BE2C (cell line): Measurements from ENCODE around the gene PLEKHM3.

Experiments used
- DNase-seq: peaks from one replicate; pipeline ENCODE4 v3.0.0-alpha.2; 2020
- H3K27me3 ChIP-seq: fragments of 250-450 bp; sonication (Bioruptor Pico); 2 replicates; pipeline ENCODE4 v1.5.1; 2020; ENCODE audit warnings: mild to moderate bottlenecking
- H3K36me3 ChIP-seq: fragments of 250-450 bp; sonication (Bioruptor Pico); 2 replicates; pipeline ENCODE4 v1.5.1; 2020; ENCODE audit warnings: mild to moderate bottlenecking
- H3K4me1 ChIP-seq: fragments of 250-450 bp; sonication (Bioruptor Pico); 2 replicates; pipeline ENCODE4 v1.5.1; 2020
- H3K4me3 ChIP-seq: 2 replicates; pipeline ENCODE4 v1.5.1; 2011; ENCODE audit warnings: low read depth, low read length
- H3K9me3 ChIP-seq: fragments of 250-450 bp; sonication (Bioruptor Pico); 2 replicates; pipeline ENCODE4 v1.5.1; 2020
- TF ChIP-seq, protein P1 (sequence below): IDR thresholded peaks from 2 replicates; pipeline ENCODE4 v1.5.1; 2012; ENCODE audit warnings: mild to moderate bottlenecking, low read depth, low read length

Gene PLEKHM3

GRCh38 chr2:207802650-207803049, 222.7 kb downstream of the PLEKHM3 start:
- no peaks in the 10 kb centered on the region for H3K27me3 ChIP-seq
- no peak overlapping the region for H3K4me3 ChIP-seq
- H3K36me3 ChIP-seq: no peaks in the 10 kb centered on the region
- no peak for DNase-seq
- TF ChIP-seq, protein P1, sequence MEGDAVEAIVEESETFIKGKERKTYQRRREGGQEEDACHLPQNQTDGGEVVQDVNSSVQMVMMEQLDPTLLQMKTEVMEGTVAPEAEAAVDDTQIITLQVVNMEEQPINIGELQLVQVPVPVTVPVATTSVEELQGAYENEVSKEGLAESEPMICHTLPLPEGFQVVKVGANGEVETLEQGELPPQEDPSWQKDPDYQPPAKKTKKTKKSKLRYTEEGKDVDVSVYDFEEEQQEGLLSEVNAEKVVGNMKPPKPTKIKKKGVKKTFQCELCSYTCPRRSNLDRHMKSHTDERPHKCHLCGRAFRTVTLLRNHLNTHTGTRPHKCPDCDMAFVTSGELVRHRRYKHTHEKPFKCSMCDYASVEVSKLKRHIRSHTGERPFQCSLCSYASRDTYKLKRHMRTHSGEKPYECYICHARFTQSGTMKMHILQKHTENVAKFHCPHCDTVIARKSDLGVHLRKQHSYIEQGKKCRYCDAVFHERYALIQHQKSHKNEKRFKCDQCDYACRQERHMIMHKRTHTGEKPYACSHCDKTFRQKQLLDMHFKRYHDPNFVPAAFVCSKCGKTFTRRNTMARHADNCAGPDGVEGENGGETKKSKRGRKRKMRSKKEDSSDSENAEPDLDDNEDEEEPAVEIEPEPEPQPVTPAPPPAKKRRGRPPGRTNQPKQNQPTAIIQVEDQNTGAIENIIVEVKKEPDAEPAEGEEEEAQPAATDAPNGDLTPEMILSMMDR: no peak
- H3K4me1 ChIP-seq: no peaks in the 10 kb centered on the region; the same call in 1 of the 2 replicates
- H3K9me3 ChIP-seq: no peaks in the 10 kb centered on the region

GRCh38 chr2:207801259-207801658, 224.1 kb downstream of the PLEKHM3 start:
- H3K36me3 ChIP-seq: no peaks in the 10 kb centered on the region
- TF ChIP-seq, protein P1: no peak
- no peak overlapping the region for H3K4me3 ChIP-seq
- H3K27me3 ChIP-seq: no peaks in the 10 kb centered on the region
- no peaks in the 10 kb centered on the region for H3K9me3 ChIP-seq
- no peaks in the 10 kb centered on the region; the same call in none of the 2 replicates for H3K4me1 ChIP-seq
- no peak for DNase-seq

- H3K4me1 ChIP-seq: no peaks in the 10 kb centered on the region; the same call in none of the 2 replicates
- no peaks in the 10 kb centered on the region for H3K27me3 ChIP-seq
- no peaks in the 10 kb centered on the region for H3K36me3 ChIP-seq
- no peaks in the 10 kb centered on the region for H3K9me3 ChIP-seq
- no peak overlapping the region for H3K4me3 ChIP-seq
- DNase-seq: no peak
- TF ChIP-seq, protein P1: no peak
These were observed 228.6 kb downstream of the PLEKHM3 start for GRCh38 chr2:207796585-207797350.

GRCh38 chr2:207792244-207792785, 233.0 kb downstream of the PLEKHM3 start:
- no peak for DNase-seq
- Histone ChIP-seq H3K27me3 (no peaks in the 10 kb centered on the region), H3K9me3 (no peaks in the 10 kb centered on the region), H3K36me3 (no peaks in the 10 kb centered on the region), H3K4me3 (no peak overlapping the region), H3K4me1 (no peaks in the 10 kb centered on the region; the same call in 1 of the 2 replicates)
- TF ChIP-seq, protein P1: no peak

DNA sequence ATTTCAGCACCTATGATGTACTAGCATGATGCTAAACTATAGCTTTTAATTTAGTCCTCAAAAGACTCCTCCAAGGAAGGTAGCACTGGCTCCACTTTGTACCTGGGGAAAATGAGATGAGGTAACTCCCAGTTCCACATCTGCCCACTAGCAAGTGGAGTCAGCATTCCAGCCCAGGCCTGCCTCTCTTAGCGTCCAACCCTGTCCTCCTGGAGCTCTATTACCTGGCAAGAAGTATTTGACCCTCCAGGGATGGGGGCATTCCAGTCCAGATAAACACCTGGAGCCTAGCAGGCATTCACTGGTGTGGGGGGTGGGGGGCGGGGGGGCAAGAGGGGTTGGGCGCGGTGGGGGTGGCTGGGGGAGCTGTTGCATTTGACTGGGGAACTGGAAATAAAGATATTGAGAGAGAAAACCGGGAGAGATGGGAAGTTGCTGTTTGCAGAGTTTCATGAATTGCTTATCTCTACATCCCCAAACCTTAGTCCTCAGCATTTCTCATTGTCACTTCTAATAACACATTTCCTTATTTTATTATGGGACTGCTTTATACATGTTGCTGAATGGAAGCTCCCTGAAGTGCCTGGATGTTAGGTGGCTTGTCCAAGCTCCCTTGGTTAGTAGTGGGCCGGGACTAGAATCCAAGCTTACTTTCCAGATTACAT, 233.6 kb downstream of the PLEKHM3 start:
- H3K36me3 ChIP-seq: no peaks in the 10 kb centered on the region
- H3K4me3 ChIP-seq: no peak overlapping the region
- DNase-seq: no peak
- TF ChIP-seq, protein P1: no peak
- no peaks in the 10 kb centered on the region; the same call in 1 of the 2 replicates for H3K4me1 ChIP-seq
- no peaks in the 10 kb centered on the region for H3K9me3 ChIP-seq
- no peaks in the 10 kb centered on the region for H3K27me3 ChIP-seq
